Vagina (tissue), 2 donors: Measurements from ENCODE around the gene FBXO5. TPM values are rescaled to one million over a fixed set of nuclear protein-coding genes. Genes with fewer than 3 reads are reported as not detected.
"Not testable (repeated sequence)": the region's sequence is repeated elsewhere in the genome, so short reads cannot be mapped to it uniquely, and the experiment has no call there.

Experiments
- DNase-seq, 2 donors: peaks; one replicate each; pipeline ENCODE4 v3.0.0-alpha.2; 2017; ENCODE audit errors: extremely low spot score in 2 of 2
- H3K27ac ChIP-seq: fragments of 200-600 bp; sonication (generic); one replicate; pipeline ENCODE4 v1.5.1; 2019
- H3K27me3 ChIP-seq: fragments of 200-600 bp; sonication (generic); one replicate; pipeline ENCODE4 v1.5.1; 2019
- H3K36me3 ChIP-seq, 2 donors: fragments of 200-600 bp; sonication (generic); one replicate each; pipeline ENCODE4 v1.5.1; 2017 to 2019
- H3K4me1 ChIP-seq: fragments of 200-600 bp; sonication (generic); one replicate; pipeline ENCODE4 v1.5.1; 2019
- H3K4me3 ChIP-seq, 2 donors: fragments of 200-600 bp; sonication (generic); 1 replicate in 1 of 2; 2 replicates in 1 of 2; pipeline ENCODE4 v1.5.1; 2016 to 2019
- H3K9me3 ChIP-seq: fragments of 200-600 bp; sonication (generic); one replicate; pipeline ENCODE4 v1.5.1; 2019
- POLR2A ChIP-seq, 2 donors: fragments of 450-650 bp; IDR thresholded peaks; one replicate each; pipeline ENCODE4 v1.6.1; 2017; ENCODE audit warnings: antibody characterized with exemption in 2 of 2, mild to moderate bottlenecking in 2 of 2, moderate library complexity in 2 of 2
- POLR2AphosphoS5 ChIP-seq, 2 donors: sonication (generic); formaldehyde crosslinking; IDR thresholded peaks; one replicate each; pipeline ENCODE4 v1.9.0; 2017; ENCODE audit warnings: antibody characterized with exemption in 2 of 2, mild to moderate bottlenecking in 2 of 2, low read depth in 1 of 2; ENCODE audit not compliant: insufficient read depth in 1 of 2
- intact Hi-C: fragments of 100-400 bp; cut with DNase I; formaldehyde crosslinking; loops from one replicate; pipeline ENCODE4 v1.15.1; 2023
- total RNA-seq: library from RNA; depleted of rRNA; stranded (reverse); fragments of >200 nt; gene quantifications from one replicate; pipeline ENCODE4 v1.2.3, GENCODE V29; 2016
- TF ChIP-seq, protein P1 (sequence below), 3 experiments: fragments of 450-650 bp in 2 of 3; fragments of 200-600 bp in 1 of 3; sonication (generic) in 1 of 3; IDR thresholded peaks; one replicate each; pipeline ENCODE4 v1.5.1; 2017 to 2019; ENCODE audit warnings: antibody characterized with exemption in 3 of 3, mild to moderate bottlenecking in 2 of 3, moderate library complexity in 2 of 3

FBXO5 gene
- total RNA-seq, 1 donor from 2014 or later, result 4.2 TPM

- intact Hi-C loops, result no loop called here
- Histone ChIP-seq H3K4me1 (no peaks in the 10 kb centered on the region), H3K9me3 (no peaks in the 10 kb centered on the region), H3K4me3 (no peak overlapping the region), H3K27ac (no peak overlapping the region), H3K27me3 (no peaks in the 10 kb centered on the region), H3K36me3 (peaks cover 4 to 43% of the 10 kb centered on the region in 2 donors)
- no peak for DNase-seq
- TF ChIP-seq POLR2AphosphoS5 (IDR thresholded peaks at IDR 0.05; ENCODE audit: insufficient read depth in 1 of 2, low read depth in 1 of 2), result no peak
These were observed 13.0 kb downstream of the FBXO5 start for GRCh38 chr6:152969688-152970418.

DNA sequence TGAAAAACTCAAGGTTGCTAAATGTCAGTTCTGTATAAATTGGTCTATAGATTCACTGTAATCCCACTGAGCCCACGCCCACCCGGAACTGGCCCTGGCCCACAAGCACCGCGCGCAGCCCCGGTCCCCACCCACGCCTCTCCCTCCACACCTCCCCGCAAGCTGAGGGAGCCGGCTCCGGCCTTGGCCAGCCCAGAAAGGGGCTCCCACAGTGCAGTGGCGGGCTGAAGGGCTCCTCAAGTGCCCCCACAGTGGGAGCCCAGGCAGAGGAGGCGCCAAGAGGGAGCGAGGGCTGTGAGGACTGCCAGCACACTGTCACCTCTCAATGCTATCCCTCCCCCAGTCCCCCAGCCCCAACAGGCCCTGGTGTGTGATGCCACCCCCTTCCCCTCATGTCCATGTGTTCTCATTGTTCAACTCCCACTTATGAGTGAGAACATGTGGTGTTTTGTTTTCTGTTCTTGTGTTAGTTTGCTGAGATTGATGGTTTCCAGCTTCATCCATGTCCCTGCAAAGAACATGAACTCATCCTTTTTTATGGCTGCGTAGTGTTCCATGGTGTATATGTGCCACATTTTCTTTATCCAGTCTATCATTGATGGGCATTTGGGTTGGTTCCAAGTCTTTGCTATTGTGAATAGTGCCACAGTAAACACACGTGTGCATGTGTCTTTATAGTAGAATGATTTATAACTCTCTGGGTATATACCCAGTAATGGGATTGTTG lies 16.5 kb downstream of the FBXO5 start:
- H3K9me3 ChIP-seq, H3K4me3 ChIP-seq, DNase-seq, H3K27me3 ChIP-seq, intact Hi-C loops, H3K27ac ChIP-seq, H3K4me1 ChIP-seq: not testable (repeated sequence)
- peaks cover 0 to 22% of the 10 kb centered on the region in 2 donors for H3K36me3 ChIP-seq

DNA sequence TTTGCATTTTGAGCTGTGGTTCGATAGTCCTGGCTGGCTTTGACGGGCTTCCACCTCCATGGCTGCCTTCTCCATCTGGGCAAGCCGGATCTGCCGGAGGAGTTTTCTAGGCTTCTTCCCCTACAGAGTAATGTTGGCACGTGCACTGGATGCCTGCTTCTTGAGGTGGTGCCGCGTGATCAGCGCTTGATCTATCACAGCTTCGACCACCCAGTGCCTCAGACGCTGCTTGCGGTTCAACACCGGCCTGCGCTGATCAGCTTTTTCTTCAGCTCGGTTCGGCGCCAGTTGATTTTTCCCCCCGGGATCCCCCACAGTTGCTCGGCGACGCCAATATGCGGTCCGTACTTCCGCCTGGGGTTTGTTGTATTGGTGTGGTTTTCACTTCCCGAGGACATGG lies 23.5 kb downstream of the FBXO5 start:
- TF ChIP-seq, protein P1, sequence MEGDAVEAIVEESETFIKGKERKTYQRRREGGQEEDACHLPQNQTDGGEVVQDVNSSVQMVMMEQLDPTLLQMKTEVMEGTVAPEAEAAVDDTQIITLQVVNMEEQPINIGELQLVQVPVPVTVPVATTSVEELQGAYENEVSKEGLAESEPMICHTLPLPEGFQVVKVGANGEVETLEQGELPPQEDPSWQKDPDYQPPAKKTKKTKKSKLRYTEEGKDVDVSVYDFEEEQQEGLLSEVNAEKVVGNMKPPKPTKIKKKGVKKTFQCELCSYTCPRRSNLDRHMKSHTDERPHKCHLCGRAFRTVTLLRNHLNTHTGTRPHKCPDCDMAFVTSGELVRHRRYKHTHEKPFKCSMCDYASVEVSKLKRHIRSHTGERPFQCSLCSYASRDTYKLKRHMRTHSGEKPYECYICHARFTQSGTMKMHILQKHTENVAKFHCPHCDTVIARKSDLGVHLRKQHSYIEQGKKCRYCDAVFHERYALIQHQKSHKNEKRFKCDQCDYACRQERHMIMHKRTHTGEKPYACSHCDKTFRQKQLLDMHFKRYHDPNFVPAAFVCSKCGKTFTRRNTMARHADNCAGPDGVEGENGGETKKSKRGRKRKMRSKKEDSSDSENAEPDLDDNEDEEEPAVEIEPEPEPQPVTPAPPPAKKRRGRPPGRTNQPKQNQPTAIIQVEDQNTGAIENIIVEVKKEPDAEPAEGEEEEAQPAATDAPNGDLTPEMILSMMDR (IDR thresholded peaks at IDR 0.05), result no peak
- TF ChIP-seq POLR2A (IDR thresholded peaks at IDR 0.05) (no peak), POLR2AphosphoS5 (IDR thresholded peaks at IDR 0.05; ENCODE audit: insufficient read depth in 1 of 2, low read depth in 1 of 2) (no peak)
- intact Hi-C loops, result no loop called here
- no peaks in the 10 kb centered on the region for H3K27me3 ChIP-seq
- H3K36me3 ChIP-seq, result no peaks in the 10 kb centered on the region
- H3K4me3 ChIP-seq, result no peak overlapping the region
- H3K9me3 ChIP-seq, result no peaks in the 10 kb centered on the region
- H3K27ac ChIP-seq, result no peak overlapping the region
- H3K4me1 ChIP-seq, result no peaks in the 10 kb centered on the region
- DNase-seq, result no peak

- H3K9me3 ChIP-seq, result no peaks in the 10 kb centered on the region
- no peak overlapping the region for H3K4me3 ChIP-seq
- H3K27me3 ChIP-seq, result no peaks in the 10 kb centered on the region
- H3K36me3 ChIP-seq, result no peaks in the 10 kb centered on the region
- TF ChIP-seq, protein P1 (IDR thresholded peaks at IDR 0.05), result no peak
- TF ChIP-seq POLR2A (IDR thresholded peaks at IDR 0.05), result no peak
- no peak for TF ChIP-seq POLR2AphosphoS5 (IDR thresholded peaks at IDR 0.05; ENCODE audit: insufficient read depth in 1 of 2, low read depth in 1 of 2)
- intact Hi-C loops, result no loop called here
- no peaks in the 10 kb centered on the region for H3K4me1 ChIP-seq
- no peak overlapping the region for H3K27ac ChIP-seq
- DNase-seq, result no peak
These were observed 25.0 kb downstream of the FBXO5 start for GRCh38 chr6:152957796-152958195.

- intact Hi-C loops, result no loop called here
- H3K27ac ChIP-seq, result no peak overlapping the region
- TF ChIP-seq, protein P1 (IDR thresholded peaks at IDR 0.05), result no peak
- TF ChIP-seq POLR2AphosphoS5 (IDR thresholded peaks at IDR 0.05; ENCODE audit: insufficient read depth in 1 of 2, low read depth in 1 of 2) (no peak), POLR2A (IDR thresholded peaks at IDR 0.05) (no peak)
These were observed 28.4 kb downstream of the FBXO5 start for GRCh38 chr6:152954443-152954842.

More at GRCh38 chr6:152954443-152954842, 28.4 kb downstream of the FBXO5 start:
- no peak overlapping the region for H3K4me3 ChIP-seq
- no peaks in the 10 kb centered on the region for H3K4me1 ChIP-seq
- DNase-seq, result no peak
- H3K27me3 ChIP-seq, result no peaks in the 10 kb centered on the region
- H3K9me3 ChIP-seq, result no peaks in the 10 kb centered on the region
- H3K36me3 ChIP-seq, result no peaks in the 10 kb centered on the region
